ENCODE data around the gene SPA17.

DNA sequence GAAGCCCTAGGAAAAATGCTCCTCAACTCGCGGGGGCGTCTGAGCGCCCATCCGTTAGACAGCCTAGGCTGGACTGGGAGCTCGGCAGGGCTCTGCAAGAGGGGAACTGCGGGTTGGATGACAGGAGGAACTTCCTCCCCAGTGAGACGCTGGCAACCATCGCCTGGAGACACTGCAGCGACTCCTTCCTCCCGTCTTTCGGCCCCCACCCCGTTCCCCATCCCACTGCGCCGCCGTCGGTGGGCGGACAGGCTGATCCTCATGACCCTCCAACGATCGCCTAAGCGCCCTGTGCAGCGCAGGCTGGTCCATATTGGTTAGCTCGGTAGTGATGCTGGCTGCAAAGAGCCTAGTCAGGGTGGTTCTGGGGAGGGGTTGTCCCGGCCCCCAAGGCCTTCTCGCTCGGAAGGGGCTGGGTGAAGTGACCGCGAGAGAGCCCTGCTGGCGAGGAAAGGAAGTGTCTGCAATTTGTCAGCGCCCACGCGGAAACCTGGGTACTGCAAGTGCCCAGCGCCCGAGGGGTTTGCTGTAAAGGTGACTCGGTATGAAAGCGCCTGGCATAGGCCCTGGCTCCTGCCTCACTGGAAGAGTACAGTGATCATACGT, 66.7 kb downstream of the SPA17 start:
- TF ChIP-seq POLR2A (IDR thresholded peaks at IDR 0.05; ENCODE audit: low read depth, low read length) (no peak), POLR2AphosphoS5 (IDR thresholded peaks at IDR 0.05; ENCODE audit: low read depth, low read length) (no peak), TAF1 (IDR thresholded peaks at IDR 0.05; ENCODE audit: borderline replicate concordance, low read depth, low read length) (no peak)
